A549 treated with ZK216348 at 1 μM for 4 hours (cell line): ENCODE measurements around the gene GNL1. TPM values are rescaled to one million over a fixed set of nuclear protein-coding genes. Genes with fewer than 3 reads are reported as not detected.

Experiments used
- total RNA-seq: library from RNA; stranded (reverse); fragments of 200-300 nt; extraction: Qiagen RNA extraction; gene quantifications from 5 replicates; pipeline ENCODE4 v1.2.3, GENCODE V29; 2022; ENCODE audit warnings: low read depth

The GNL1 gene
- total RNA-seq: 30.0 to 38.2 TPM (median 31.9 TPM) in 5 replicates

GRCh38 chr6:30556066-30556905 lies at the start of gene GNL1:
Gene GNL1, minus strand, starts transcription at chr6:30556489. Its CDS starts 286 bp downstream, at chr6:30556203.

GRCh38 chr6:30571075-30571761 lies 14.9 kb upstream of the GNL1 start, which contains the start of gene ABCF1:
Gene ABCF1, plus strand, starts transcription at chr6:30571442. Its CDS starts 46 bp downstream, at chr6:30571488.

GRCh38 chr6:30556906-30557682 lies 805 bp upstream of the GNL1 start, which contains the start of gene PRR3:
Gene PRR3, plus strand, starts transcription at chr6:30557295. Its CDS starts 50 bp downstream, at chr6:30557345.

Other genes starting within 250 kb of the GNL1 start
- gene TRIM39, start 229.6 kb downstream of the GNL1 start, total RNA-seq: 6.7 to 8.3 TPM (median 7.7 TPM) in 5 replicates
- gene RPP21, start 211.3 kb downstream of the GNL1 start, total RNA-seq: 63.6 to 76.1 TPM (median 69.2 TPM) in 5 replicates
- gene HLA-E, start 67.0 kb downstream of the GNL1 start, total RNA-seq: 51.9 to 68.3 TPM (median 60.7 TPM) in 5 replicates
- gene PRR3, start 806 bp upstream of the GNL1 start, total RNA-seq: 13.3 to 18.1 TPM (median 15.4 TPM) in 5 replicates
- 49.4 to 64.4 TPM (median 55.7 TPM) in 5 replicates for gene ABCF1, start 15.0 kb upstream of the GNL1 start, total RNA-seq
- gene PPP1R10, start 60.8 kb upstream of the GNL1 start, total RNA-seq: 23.2 to 50.8 TPM (median 32.0 TPM) in 5 replicates
- gene MRPS18B, start 61.4 kb upstream of the GNL1 start, total RNA-seq: 69.2 to 93.2 TPM (median 71.7 TPM) in 5 replicates
- gene ATAT1, start 70.4 kb upstream of the GNL1 start, total RNA-seq: 5.2 to 6.5 TPM (median 5.7 TPM) in 5 replicates
- 9.4 to 15.4 TPM (median 13.7 TPM) in 5 replicates for gene C6orf136, start 90.6 kb upstream of the GNL1 start, total RNA-seq
- gene DHX16, start 116.5 kb upstream of the GNL1 start, total RNA-seq: 28.5 to 31.7 TPM (median 30.4 TPM) in 5 replicates
- gene PPP1R18, start 130.2 kb upstream of the GNL1 start, total RNA-seq: 40.2 to 47.9 TPM (median 43.5 TPM) in 5 replicates
- gene NRM, start 134.5 kb upstream of the GNL1 start, total RNA-seq: 20.2 to 28.1 TPM (median 26.5 TPM) in 5 replicates
- 14.7 to 21.2 TPM (median 17.8 TPM) in 5 replicates for gene MDC1, start 160.8 kb upstream of the GNL1 start, total RNA-seq
- gene TUBB, start 163.9 kb upstream of the GNL1 start, total RNA-seq: 799 to 982 TPM (median 956 TPM) in 5 replicates
- gene FLOT1, start 186.2 kb upstream of the GNL1 start, total RNA-seq: 75.5 to 109 TPM (median 97.4 TPM) in 5 replicates
- 65.0 to 118 TPM (median 104 TPM) in 5 replicates for gene IER3, start 188.1 kb upstream of the GNL1 start, total RNA-seq